HG02938 (cell line): Measurements from ENCODE around the gene RAB1A.

Source experiments
- ATAC-seq: cut with Tn5 transposase; IDR thresholded peaks from one replicate; pipeline ENCODE4 v1.9.1; 2021; ENCODE audit warnings: mild to moderate bottlenecking, moderate library complexity; ENCODE audit not compliant: unreplicated experiment

RAB1A gene

GRCh38 chr2:65097844-65098243 lies 32.1 kb downstream of the RAB1A start:
- no peak for ATAC-seq

- ATAC-seq, result no peak
These were observed 33.0 kb downstream of the RAB1A start for GRCh38 chr2:65096948-65097347.

DNA sequence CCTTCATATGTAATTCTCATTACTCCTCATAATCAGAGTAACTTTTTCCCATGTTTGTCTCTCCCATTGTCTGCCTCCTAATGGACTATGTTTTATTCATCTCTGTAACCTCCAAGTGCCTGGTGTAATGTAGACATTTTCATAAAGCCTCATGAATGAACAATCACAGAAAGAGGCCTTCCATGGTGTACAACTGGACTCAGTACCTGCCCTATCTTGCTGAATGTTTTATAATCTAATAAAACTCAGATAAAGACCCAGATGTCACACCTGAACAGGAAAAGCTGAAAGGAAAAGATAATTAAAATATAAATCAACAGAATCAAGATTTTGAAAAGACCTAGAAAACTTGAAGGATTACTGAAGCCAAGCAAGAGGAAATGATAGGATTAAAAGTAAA lies 36.7 kb downstream of the RAB1A start:
- no peak for ATAC-seq

GRCh38 chr2:65092791-65093190 lies 37.1 kb downstream of the RAB1A start:
- ATAC-seq, result no peak

- ATAC-seq, result no peak
These were observed 44.8 kb downstream of the RAB1A start for GRCh38 chr2:65085148-65085547.

- ATAC-seq, result no peak
These were observed 48.6 kb downstream of the RAB1A start for GRCh38 chr2:65081232-65081685.

DNA sequence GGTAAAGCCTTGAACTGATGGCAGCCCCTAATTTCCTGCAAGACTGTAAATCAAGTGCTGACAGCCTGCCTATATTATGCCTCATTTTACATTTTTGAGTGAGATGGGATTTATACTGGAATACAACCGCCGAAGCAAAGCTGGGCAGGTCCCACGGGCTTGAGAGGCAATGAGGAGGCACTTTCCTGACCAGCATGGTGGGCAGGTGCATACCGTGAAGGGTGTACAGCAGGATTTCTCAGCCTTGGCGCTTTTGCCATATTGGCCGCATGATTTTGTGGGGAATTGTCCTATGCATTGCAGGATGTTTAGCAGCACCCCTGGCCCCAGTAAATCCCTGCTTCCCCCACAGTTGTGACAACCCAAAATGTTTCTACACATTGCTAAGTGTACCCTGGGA lies 50.9 kb downstream of the RAB1A start:
- no peak for ATAC-seq

DNA sequence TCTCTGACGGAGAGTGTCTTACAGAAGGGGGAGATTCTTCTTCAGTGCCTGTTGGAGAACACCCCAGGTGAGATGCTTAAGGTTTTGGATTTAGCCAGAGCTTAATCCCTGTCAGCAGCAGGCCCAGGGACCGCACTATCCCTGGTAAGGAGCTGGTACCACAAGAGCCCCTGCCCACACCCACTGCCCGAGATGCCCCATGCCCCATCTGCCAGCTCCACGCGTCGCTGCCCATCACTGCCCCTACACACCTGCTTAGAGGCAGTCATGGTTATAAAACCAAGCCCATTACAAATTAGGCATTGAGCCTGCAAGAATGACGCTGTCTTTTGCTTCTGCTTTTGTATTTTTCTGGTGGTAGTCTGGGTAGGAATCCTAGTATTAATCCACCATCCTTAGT lies 52.0 kb downstream of the RAB1A start:
- ATAC-seq, result no peak

GRCh38 chr2:65076345-65076710 lies 53.6 kb downstream of the RAB1A start:
- ATAC-seq, result no peak

DNA sequence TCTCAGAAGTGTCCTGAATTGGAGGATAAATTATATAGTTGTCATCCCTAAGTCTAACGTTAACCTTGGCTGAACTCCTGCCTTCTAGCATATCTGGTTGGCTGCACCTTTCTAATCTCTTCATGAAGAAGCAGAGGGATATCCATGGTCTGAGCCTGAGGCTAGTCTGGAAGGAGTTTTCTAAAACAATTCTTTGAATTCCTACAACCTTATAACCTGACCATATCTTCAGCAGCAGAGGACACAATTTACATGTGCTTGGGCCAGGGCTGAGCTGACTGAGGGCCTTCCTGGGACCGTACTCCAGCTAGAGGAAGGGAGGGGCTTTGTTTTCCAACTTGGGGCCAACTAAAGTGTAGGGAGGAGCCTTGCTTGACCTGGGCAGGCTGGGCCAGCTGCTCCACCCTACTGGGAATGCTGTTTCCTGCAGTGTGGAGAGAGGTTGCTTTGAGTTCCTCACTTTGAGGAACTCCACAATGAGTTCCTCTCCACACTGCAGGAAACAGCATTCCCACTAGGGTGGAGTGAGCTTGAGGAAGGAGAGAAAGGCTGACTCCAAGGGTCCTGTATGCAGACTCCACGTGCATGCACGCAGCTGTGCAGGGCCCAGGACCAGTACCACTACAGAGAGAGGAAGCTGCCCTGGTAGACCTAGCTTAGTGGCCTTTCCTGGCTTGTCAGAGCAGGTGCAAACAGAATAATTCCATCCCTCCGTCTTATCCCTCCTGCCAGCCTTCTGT lies 54.1 kb downstream of the RAB1A start:
- no peak for ATAC-seq

DNA sequence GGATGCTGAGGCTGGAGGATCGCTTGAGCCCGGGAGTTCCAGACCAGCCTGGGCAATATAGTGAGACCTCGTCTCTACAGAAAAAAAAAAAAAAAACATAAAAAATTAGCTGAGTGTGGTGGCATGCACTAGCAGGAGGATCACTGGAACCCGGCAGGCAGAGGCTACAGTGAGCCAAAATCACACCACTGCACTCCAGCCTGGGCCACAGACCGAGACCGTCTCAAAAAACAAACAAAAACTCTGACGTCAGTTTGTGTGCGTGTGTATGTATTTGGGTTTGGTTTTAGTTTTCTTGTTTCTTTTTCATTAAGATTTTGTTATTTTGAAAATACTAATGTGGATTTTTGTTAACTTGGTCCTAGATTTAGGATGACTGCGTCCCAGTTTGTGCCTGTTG lies 54.7 kb downstream of the RAB1A start:
- no peak for ATAC-seq

- no peak for ATAC-seq
These were observed 55.9 kb downstream of the RAB1A start for GRCh38 chr2:65073879-65074565.

DNA sequence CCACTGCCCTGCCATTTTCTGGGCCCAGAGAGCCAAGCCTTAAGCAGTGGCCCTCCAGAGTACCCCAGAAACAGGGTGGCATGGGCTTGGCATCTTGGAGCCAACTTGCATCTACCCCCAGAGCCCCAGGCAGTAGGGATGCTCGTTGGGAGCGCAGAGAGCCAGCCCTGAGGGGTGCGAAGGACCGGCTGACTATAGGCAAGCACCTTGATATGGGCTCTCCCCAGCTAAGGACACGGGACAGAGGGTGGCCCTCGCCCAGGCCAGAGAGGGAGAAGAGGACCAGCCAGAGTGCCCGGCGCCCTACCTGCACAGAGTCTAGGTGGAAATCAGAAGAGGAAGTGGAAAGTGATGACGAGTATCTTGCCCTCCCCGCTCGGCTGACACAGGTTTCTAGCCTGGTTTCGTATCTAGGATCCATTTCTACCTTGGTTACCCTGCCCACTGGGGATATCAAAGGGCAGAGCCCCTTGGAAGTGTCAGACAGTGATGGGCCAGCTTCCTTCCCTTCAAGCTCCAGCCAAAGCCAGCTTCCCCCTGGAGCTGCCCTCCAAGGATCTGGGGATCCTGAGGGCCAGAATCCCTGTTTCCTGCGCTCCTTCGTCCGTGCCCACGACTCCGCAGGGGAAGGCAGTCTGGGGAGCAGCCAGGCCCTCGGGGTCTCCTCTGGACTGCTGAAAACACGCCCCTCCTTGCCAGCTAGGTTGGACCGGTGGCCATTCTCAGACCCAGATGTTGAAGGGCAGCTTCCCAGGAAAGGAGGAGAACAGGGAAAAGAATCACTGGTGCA lies 57.5 kb downstream of the RAB1A start:
- ATAC-seq, result peak; percentile 64

DNA sequence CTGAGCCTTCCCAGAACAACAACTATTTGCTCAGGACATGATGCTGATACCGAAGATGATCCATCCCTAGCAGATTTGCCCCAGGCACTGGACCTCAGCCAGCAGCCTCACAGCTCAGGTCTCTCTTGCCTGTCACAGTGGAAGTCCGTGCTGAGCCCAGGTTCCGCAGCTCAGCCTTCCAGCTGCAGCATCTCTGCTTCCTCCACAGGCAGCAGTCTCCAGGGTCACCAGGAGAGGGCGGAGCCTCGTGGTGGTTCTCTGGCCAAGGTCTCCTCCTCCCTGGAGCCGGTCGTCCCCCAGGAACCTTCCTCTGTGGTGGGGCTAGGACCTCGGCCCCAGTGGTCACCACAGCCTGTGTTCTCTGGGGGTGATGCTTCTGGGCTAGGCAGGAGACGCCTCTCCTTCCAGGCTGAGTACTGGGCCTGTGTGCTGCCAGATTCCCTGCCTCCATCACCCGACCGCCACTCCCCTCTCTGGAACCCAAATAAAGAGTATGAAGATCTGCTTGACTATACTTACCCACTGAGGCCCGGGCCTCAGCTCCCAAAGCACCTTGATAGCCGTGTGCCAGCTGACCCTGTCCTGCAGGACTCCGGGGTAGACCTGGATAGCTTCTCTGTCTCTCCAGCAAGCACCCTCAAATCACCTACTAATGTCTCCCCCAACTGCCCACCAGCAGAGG lies 58.3 kb downstream of the RAB1A start:
- ATAC-seq, result no peak

- ATAC-seq, result no peak
These were observed 59.0 kb downstream of the RAB1A start for GRCh38 chr2:65070856-65071255.

GRCh38 chr2:65070172-65070830 lies 59.6 kb downstream of the RAB1A start:
- ATAC-seq, result no peak

- ATAC-seq, result no peak
These were observed 60.5 kb downstream of the RAB1A start for GRCh38 chr2:65069439-65069824.

GRCh38 chr2:65067806-65068553 lies 61.9 kb downstream of the RAB1A start:
- no peak for ATAC-seq

- peak; percentile 84 for ATAC-seq
These were observed 65.0 kb downstream of the RAB1A start for GRCh38 chr2:65064728-65065552.
